HG02763 (cell line): ENCODE results near the gene MEIS1.

ENCODE experiments used
- ATAC-seq: cut with Tn5 transposase; IDR thresholded peaks from one replicate; pipeline ENCODE4 v1.9.1; 2021; ENCODE audit warnings: mild to moderate bottlenecking, moderate library complexity; ENCODE audit not compliant: unreplicated experiment

MEIS1 gene

GRCh38 chr2:66431274-66431642, 3.7 kb upstream of the MEIS1 start:
- no peak for ATAC-seq

DNA sequence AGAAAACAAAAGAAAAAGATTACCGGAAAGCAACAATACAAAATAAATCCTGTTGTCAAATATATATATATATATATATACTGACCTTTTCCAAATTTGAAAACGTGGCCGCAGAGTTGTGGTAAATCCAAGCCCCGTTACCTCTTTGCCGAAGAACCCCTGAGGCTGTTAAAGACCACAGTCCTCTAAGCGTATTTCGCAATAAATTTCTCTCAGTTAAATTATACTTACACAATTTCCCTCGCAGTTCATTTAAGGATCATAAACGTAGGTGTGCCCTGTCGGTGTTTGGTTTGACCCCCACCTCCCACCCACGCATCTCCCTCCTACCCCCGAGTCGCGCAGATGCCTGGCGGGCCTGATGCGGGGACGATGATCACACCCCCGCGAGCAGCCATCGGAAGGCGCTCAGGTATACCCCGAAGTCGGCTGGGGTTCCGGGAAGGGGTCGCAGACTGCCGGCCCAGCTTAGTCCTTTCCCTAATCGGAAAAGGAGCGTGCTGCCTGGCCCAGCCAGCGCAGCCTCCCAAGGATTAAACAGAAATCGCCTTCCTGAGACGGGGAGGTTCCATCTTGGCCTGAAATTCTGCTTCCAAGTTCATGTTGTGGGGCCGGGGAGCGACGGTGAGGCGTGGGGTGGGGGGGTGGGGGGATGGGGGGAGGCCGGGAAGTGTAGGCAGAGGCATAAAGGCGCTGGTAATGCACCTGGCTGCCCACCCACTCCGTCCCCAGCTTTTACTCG, 2.9 kb upstream of the MEIS1 start:
- no peak for ATAC-seq

GRCh38 chr2:66432801-66433694, 1.9 kb upstream of the MEIS1 start:
- no peak for ATAC-seq

GRCh38 chr2:66433695-66433944, 1.3 kb upstream of the MEIS1 start:
- ATAC-seq: no peak

- ATAC-seq: peak; percentile 46
These were observed 813 bp upstream of the MEIS1 start for GRCh38 chr2:66433945-66434678.

DNA sequence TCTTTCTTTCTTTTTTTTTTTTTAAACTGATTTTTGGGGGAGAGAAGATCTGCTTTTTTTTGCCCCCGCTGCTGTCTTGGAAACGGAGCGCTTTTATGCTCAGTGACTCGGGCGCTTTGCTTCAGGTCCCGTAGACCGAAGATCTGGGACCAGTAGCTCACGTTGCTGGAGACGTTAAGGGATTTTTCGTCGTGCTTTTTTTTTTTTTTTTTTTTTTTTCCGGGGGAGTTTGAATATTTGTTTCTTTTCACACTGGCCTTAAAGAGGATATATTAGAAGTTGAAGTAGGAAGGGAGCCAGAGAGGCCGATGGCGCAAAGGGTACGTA, 587 bp downstream of the MEIS1 start:
- no peak for ATAC-seq

- no peak for ATAC-seq
These were observed 1.0 kb downstream of the MEIS1 start for GRCh38 chr2:66435963-66436362.

DNA sequence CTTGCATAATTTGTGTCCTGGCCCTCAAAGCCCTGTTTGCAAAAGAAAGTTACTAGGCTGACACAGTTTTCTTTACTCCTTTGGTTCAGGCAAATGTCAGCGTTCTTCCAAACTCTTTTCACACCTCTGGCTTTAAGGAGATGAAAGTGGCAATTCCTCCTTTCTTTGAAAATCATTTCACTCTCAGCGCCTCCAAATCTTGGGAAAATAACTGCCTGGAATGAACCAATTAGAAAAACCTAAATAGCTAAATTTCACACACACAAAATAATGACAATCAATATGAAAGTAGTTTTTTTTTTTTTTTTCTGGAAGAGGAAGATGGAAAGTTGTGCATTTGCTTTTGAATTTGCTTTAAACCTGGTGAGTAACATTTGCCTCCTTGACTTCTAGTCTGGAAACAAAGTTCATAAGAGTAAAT, 1.7 kb downstream of the MEIS1 start:
- ATAC-seq: no peak

DNA sequence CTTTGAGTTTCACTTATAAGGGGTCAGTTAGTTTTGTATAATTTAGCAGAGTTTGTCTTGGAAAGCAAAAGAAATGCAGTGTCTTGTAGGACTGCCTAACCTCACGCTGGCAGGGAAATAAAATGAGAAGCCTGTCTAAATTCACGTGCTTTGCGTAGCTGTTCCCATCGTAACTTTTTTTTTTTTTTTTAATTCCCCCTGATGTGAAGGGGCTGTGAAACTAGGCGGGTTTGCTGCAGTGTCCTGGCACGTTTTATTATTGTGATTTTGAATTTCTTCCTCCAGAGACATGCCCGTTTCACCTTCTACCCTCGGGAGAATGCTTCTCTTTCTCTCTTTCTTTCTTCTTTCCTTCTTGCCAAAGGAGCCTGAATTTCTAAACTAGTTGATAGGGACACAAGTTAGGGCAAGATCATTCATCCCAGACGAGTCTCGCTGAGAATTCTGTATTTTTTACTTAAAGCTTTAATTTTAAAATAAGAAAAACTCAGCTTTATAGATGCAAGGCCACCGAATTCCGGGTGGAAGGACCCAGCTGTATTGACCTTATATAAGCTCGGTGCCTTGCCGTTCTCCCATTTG, 2.3 kb downstream of the MEIS1 start:
- no peak for ATAC-seq

- ATAC-seq: no peak
These were observed 3.0 kb downstream of the MEIS1 start for GRCh38 chr2:66437691-66438497.

DNA sequence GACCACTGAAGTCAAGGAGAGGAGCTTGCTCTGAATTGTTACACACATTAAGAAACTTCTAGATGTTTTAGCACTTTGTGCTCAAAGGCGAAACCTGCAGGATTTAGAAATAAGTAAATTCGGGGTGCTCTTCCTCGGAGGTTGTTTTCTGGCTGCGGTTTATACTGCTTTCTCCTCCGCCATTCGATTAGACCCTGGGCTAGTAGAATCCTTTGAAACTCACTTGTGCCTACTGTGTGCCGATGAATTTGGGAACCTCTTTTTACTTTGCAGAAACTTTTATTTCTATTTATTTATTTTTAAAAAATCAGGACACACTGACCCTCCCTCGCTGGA, 3.5 kb downstream of the MEIS1 start:
- no peak for ATAC-seq

DNA sequence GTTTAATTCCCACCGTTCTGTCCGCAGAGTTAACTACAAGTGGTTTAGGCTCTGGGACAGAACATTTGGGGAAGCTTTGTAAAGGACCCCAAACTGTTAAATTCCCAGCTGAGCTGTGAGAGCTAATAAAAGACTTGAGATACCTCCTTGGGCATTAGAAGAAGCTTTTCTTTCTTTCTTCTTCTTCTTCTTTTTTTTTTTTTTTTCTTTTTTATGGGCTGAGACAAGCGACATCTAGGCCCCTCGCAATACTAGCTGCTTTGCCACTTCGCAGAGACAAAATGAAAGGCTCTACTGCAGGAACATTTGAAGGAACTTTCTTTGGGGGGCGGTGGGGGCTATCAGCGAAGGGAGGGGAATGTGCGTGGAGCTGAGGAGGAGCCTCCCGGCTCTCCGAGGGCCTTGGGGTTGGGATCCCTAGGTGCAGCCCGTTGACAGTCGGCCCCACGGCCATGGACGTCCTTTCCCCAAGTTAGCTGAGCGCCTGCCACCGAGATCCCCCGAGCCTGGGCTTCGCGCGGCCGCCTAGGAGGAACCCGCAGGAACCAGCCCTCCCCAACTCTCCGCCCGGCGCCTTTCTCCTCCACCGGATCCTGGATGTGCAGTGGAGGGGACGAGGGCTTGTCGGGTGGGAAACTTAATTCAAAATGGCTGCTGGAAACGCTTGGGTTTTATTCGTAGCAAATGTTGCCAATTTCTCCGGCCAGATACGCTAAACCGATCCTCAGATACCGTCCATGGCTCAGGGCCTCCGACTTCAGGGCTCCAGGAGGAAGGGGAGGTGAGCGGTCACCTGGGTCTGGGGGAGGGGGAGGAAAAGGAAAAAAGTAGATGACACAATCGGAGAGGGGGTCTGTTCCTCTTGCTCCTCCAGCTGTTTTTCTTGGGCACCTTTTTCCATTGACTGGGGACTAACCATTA, 4.2 kb downstream of the MEIS1 start:
- no peak for ATAC-seq

DNA sequence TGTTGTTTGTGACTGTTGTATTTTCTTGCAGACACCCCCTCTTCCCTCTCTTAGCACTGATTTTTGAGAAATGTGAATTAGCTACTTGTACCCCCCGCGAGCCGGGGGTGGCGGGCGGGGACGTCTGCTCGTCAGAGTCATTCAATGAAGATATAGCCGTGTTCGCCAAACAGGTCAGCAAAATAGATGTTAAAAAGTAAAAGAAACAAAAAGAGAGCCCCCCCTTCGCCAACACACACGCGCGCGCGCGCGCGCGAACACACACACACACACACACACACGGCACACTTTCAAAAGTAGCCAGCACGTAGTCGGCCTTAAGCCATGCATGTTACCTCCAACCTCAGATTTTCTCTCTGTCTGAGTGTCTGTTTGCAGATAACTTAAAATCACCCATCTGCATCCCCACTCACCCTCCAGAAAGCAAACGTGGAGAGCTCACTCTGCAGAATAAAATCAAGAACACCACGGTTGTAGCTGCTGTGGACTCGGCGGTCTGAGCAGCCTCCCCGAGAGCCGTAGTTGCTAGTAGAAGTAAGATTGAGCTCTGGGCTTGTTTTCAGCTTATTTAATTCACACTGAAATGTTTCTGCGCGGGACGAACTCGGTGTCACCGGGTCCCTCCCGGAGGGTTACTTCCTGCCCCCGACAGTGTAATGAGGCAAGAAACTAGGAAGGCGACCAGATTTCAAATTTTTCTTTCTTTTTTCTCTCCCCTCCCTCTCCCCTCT, 5.1 kb downstream of the MEIS1 start:
- ATAC-seq: no peak

GRCh38 chr2:66440708-66441497, 6.0 kb downstream of the MEIS1 start:
- no peak for ATAC-seq

DNA sequence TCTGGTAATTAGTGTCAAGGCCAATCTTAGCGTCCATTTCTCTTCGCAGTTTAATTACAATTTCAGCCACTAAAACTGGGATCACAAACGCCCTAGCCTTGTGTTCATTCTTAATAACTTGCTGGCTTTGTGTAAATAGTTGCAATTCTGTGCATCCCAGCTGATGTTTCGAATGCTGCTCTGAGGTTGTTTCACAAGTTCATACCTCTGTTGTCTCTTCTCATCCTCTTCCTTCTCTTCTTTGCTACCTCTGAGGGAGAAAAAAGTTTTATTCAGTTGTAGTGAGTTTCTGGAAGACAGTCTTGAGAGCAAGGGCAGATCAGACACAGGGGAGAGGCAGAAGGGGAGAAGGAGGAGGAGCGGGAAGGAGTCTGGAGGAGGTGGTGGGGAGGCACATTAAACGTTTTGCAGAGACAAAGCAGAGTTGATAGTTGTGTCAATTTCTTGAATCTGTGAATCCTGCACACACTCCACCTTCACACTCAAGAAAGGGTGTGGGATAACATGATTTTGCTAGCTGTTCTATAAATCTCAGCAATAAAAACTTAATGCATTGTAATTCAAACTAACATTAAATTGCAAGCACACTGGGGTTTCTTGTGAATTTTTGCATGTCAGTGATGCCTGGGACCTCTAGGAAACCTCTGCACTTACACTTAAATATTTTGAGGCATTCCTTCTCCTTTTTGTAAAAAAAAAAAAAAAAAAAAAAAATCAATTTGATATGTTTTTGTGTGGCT, 6.8 kb downstream of the MEIS1 start:
- ATAC-seq: no peak

- ATAC-seq: no peak
These were observed 7.7 kb downstream of the MEIS1 start for GRCh38 chr2:66442516-66443185.
